Esophagus squamous epithelium (tissue), 5 donors: ENCODE data around the gene DUSP28. TPM values are rescaled to one million over a fixed set of nuclear protein-coding genes. Genes with fewer than 3 reads are reported as not detected.
A peak's percentile ranks its signal among the peaks of the same experiment; 100 is the strongest.
"Not testable (repeated sequence)": the region's sequence is repeated elsewhere in the genome, so short reads cannot be mapped to it uniquely, and the experiment has no call there.

Experiments used
- DNase-seq: peaks from one replicate; lab custom pipeline; 2025; lab: John Stamatoyannopoulos, UW
- H3K27ac ChIP-seq, 4 donors: fragments of 200-600 bp; sonication (generic); one replicate each; pipeline ENCODE4 v1.5.1; 2016 to 2019; ENCODE audit warnings: mild to moderate bottlenecking in 1 of 4
- H3K27me3 ChIP-seq, 4 donors: fragments of 200-600 bp; sonication (generic); 1 replicate in 3 of 4; 2 replicates in 1 of 4; pipeline versions ENCODE4 v1.5.1 to v1.6.0; 2017 to 2021; ENCODE audit warnings: antibody characterized with exemption in 1 of 4
- H3K36me3 ChIP-seq, 3 donors: fragments of 200-600 bp; sonication (generic); one replicate each; pipeline ENCODE4 v1.5.1; 2016 to 2019
- H3K4me1 ChIP-seq, 3 donors: fragments of 200-600 bp; sonication (generic); one replicate each; pipeline ENCODE4 v1.5.1; 2017 to 2019
- H3K4me3 ChIP-seq, 4 donors: fragments of 200-600 bp; sonication (generic); 1 replicate in 3 of 4; 2 replicates in 1 of 4; pipeline ENCODE4 v1.5.1; 2016 to 2019; ENCODE audit warnings: mild to moderate bottlenecking in 2 of 4, moderate library complexity in 1 of 4
- H3K9me3 ChIP-seq, 3 donors: fragments of 200-600 bp; sonication (generic); one replicate each; pipeline ENCODE4 v1.5.1; 2016 to 2019
- POLR2A ChIP-seq, 4 donors: fragments of 450-650 bp; IDR thresholded peaks; one replicate each; pipeline ENCODE4 v1.6.1; 2017; ENCODE audit warnings: antibody characterized with exemption in 4 of 4, mild to moderate bottlenecking in 4 of 4, moderate library complexity in 3 of 4
- WGBS, 2 donors: methylation state at CpG; one replicate each; pipeline ENCODE4 v1.1.5; 2018; 5-methylcytosine and 5-hydroxymethylcytosine counted together
- intact Hi-C: fragments of 100-400 bp; cut with DNase I; formaldehyde crosslinking; loops from one replicate; pipeline ENCODE4 v1.15.0; 2022
- total RNA-seq, 4 donors: library from RNA; depleted of rRNA; stranded (reverse); fragments of >200 nt; gene quantifications; one replicate each; pipeline ENCODE4 v1.1.0, GENCODE V29; 2016
- TF ChIP-seq, protein P1 (sequence below), 6 experiments: fragments of 450-650 bp in 4 of 6; fragments of 200-600 bp in 2 of 6; sonication (generic) in 2 of 6; IDR thresholded peaks; one replicate each; pipeline ENCODE4 v1.5.1; 2016 to 2019; ENCODE audit warnings: antibody characterized with exemption in 6 of 6, mild to moderate bottlenecking in 4 of 6, moderate library complexity in 4 of 6
- donor health status: DM: yes; HTN: yes; CAD: no.

DUSP28 gene
- total RNA-seq, 4 donors from 2014 or later = 2.0 to 10.5 (median 5.3) TPM

- no peak for DNase-seq
- Histone ChIP-seq H3K9me3 (no peaks in the 10 kb centered on the region), H3K36me3 (peaks cover 0 to 22% (median 14%) of the 10 kb centered on the region in 3 donors), H3K4me1 (peaks cover 7 to 25% (median 19%) of the 10 kb centered on the region in 3 donors), H3K27me3 (peaks cover 0 to 15% (median 0%) of the 10 kb centered on the region in 4 donors), H3K4me3 (peak overlapping the region in 1 of 4 donors; percentile 2), H3K27ac (no peak overlapping the region)
- intact Hi-C loops = no loop called here
- TF ChIP-seq, protein P1, sequence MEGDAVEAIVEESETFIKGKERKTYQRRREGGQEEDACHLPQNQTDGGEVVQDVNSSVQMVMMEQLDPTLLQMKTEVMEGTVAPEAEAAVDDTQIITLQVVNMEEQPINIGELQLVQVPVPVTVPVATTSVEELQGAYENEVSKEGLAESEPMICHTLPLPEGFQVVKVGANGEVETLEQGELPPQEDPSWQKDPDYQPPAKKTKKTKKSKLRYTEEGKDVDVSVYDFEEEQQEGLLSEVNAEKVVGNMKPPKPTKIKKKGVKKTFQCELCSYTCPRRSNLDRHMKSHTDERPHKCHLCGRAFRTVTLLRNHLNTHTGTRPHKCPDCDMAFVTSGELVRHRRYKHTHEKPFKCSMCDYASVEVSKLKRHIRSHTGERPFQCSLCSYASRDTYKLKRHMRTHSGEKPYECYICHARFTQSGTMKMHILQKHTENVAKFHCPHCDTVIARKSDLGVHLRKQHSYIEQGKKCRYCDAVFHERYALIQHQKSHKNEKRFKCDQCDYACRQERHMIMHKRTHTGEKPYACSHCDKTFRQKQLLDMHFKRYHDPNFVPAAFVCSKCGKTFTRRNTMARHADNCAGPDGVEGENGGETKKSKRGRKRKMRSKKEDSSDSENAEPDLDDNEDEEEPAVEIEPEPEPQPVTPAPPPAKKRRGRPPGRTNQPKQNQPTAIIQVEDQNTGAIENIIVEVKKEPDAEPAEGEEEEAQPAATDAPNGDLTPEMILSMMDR (IDR thresholded peaks at IDR 0.05) = no peak
- no peak for TF ChIP-seq POLR2A (IDR thresholded peaks at IDR 0.05)
- 89 to 94% methylated on average over 4 to 5 of the region's 5 CpGs for WGBS, 2 donors
Observed at GRCh38 chr2:240518981-240519380, 41.2 kb upstream of the DUSP28 start.

DNA sequence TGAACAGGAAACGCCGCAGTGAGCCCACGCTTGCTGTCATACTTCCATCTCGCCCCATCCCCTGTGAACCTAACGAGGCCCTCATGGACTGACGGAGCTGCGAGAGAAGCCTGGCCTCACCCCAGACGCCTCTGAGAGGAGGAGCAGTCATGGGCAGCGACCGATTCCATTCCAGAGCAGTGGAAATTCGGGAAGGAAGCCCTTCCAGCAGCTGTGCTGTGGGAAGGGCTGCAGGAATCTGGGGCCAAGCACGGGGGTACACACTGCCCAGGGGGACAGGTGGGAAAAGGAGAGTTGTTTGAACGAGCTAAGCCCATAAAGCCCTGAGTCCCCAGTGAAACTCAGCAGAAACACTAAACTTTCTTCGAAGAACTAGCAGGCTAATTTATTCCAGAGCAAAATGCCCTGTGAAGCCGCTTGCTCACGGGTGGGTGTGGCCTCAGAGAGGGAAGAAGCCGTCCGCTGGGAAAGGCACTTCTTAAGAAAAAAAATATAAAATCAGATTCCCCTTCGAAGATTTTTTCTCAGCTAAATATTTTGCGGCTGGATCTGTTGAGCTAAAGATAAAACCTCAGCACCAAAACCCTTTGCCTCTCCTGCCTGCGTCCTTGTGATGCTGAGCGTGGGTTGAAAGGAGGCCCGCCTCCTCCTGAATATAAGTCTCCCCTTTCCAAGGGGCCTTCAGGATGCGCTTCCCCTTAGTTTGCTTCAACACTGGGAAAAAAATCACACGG lies 40.6 kb upstream of the DUSP28 start:
- DNase-seq = no peak
- Histone ChIP-seq H3K9me3 (peaks cover 0 to 2% (median 0%) of the 10 kb centered on the region in 3 donors), H3K4me1 (peaks cover 2 to 19% (median 13%) of the 10 kb centered on the region in 3 donors), H3K27ac (no peak overlapping the region), H3K36me3 (peaks cover 0 to 28% (median 14%) of the 10 kb centered on the region in 3 donors), H3K27me3 (peaks cover 0 to 15% (median 0%) of the 10 kb centered on the region in 4 donors), H3K4me3 (peak overlapping the region in 3 of 4 donors; percentile 2 to 26 (median 11))
- intact Hi-C loops = no loop called here
- 43 to 46% methylated on average over 21 to 23 of the region's 25 CpGs for WGBS, 2 donors
- no peak for TF ChIP-seq POLR2A (IDR thresholded peaks at IDR 0.05)
- TF ChIP-seq, protein P1 (IDR thresholded peaks at IDR 0.05) = no peak

GRCh38 chr2:240520130-240520973 lies 39.8 kb upstream of the DUSP28 start:
- Histone ChIP-seq H3K4me3 (peak overlapping the region in 3 of 4 donors; percentile 2 to 26 (median 11)), H3K27ac (no peak overlapping the region), H3K36me3 (peaks cover 0 to 36% (median 14%) of the 10 kb centered on the region in 3 donors), H3K27me3 (peaks cover 0 to 15% (median 0%) of the 10 kb centered on the region in 4 donors), H3K4me1 (peaks cover 0 to 16% (median 11%) of the 10 kb centered on the region in 3 donors), H3K9me3 (peaks cover 0 to 9% (median 4%) of the 10 kb centered on the region in 3 donors)
- WGBS, 2 donors = 31 to 75% methylated on average over 2 to 9 of the region's 52 CpGs
- DNase-seq = no peak
- TF ChIP-seq, protein P1 (IDR thresholded peaks at IDR 0.05) = peak in 1 of 6 experiments; percentile 31
- TF ChIP-seq POLR2A (IDR thresholded peaks at IDR 0.05) = no peak
- intact Hi-C loops = no loop called here

GRCh38 chr2:240520974-240521350 lies 39.2 kb upstream of the DUSP28 start:
- intact Hi-C loops = no loop called here
- H3K27ac ChIP-seq = no peak overlapping the region
- peaks cover 0 to 42% (median 14%) of the 10 kb centered on the region in 3 donors for H3K36me3 ChIP-seq
- peaks cover 0 to 15% (median 5%) of the 10 kb centered on the region in 3 donors for H3K9me3 ChIP-seq
- peaks cover 0 to 15% (median 0%) of the 10 kb centered on the region in 4 donors for H3K27me3 ChIP-seq
- peaks cover 0 to 16% (median 11%) of the 10 kb centered on the region in 3 donors for H3K4me1 ChIP-seq
- WGBS, 2 donors = 92 to 100% methylated on average over 6 of the region's 12 CpGs
- no peak for TF ChIP-seq POLR2A (IDR thresholded peaks at IDR 0.05)
- TF ChIP-seq, protein P1 (IDR thresholded peaks at IDR 0.05) = no peak
- no peak overlapping the region for H3K4me3 ChIP-seq
- no peak for DNase-seq

GRCh38 chr2:240521885-240522284 lies 38.3 kb upstream of the DUSP28 start:
- intact Hi-C loops, H3K27ac ChIP-seq, DNase-seq, H3K4me3 ChIP-seq: not testable (repeated sequence)
- Histone ChIP-seq H3K36me3 (peaks cover 0 to 51% (median 14%) of the 10 kb centered on the region in 3 donors), H3K9me3 (peaks cover 0 to 15% (median 5%) of the 10 kb centered on the region in 3 donors), H3K27me3 (peaks cover 0 to 15% (median 0%) of the 10 kb centered on the region in 4 donors), H3K4me1 (peaks cover 0 to 16% (median 11%) of the 10 kb centered on the region in 3 donors)
- WGBS, 2 donors = 91 to 97% methylated on average over 5 of the region's 5 CpGs
